Peyer's patch (tissue), 4 donors: Measurements from ENCODE around the gene RELL1. TPM values are rescaled to one million over a fixed set of nuclear protein-coding genes. Genes with fewer than 3 reads are reported as not detected.

Source experiments
- DNase-seq, 3 donors: peaks; one replicate each; pipeline ENCODE4 v3.0.0-alpha.2; 2017 to 2019
- H3K27ac ChIP-seq, 4 donors: fragments of 200-600 bp; sonication (generic); one replicate each; pipeline ENCODE4 v1.5.1; 2016 to 2019
- H3K27me3 ChIP-seq, 2 donors: fragments of 200-600 bp; sonication (generic); one replicate each; pipeline ENCODE4 v1.5.1; 2019
- H3K36me3 ChIP-seq, 3 donors: fragments of 200-600 bp; sonication (generic); one replicate each; pipeline ENCODE4 v1.5.1; 2016 to 2019
- H3K4me1 ChIP-seq, 4 donors: fragments of 200-600 bp; sonication (generic); one replicate each; pipeline ENCODE4 v1.5.1; 2016 to 2019
- H3K4me3 ChIP-seq, 4 donors: fragments of 200-600 bp; sonication (generic); 1 replicate in 3 of 4; 2 replicates in 1 of 4; pipeline ENCODE4 v1.5.1; 2016 to 2019; ENCODE audit warnings: mild to moderate bottlenecking in 1 of 4
- H3K9me3 ChIP-seq, 4 donors: fragments of 200-600 bp; sonication (generic); one replicate each; pipeline ENCODE4 v1.5.1; 2016 to 2019; ENCODE audit warnings: mild to moderate bottlenecking in 1 of 4
- POLR2A ChIP-seq, 2 donors: fragments of 450-650 bp; IDR thresholded peaks; one replicate each; pipeline ENCODE4 v1.5.1; 2017; ENCODE audit warnings: antibody characterized with exemption in 2 of 2, mild to moderate bottlenecking in 2 of 2, moderate library complexity in 2 of 2
- total RNA-seq, 4 donors: library from RNA; depleted of rRNA; stranded (reverse); fragments of >200 nt; gene quantifications; one replicate each; pipeline ENCODE4 v1.1.0, GENCODE V29; 2016
- TF ChIP-seq, protein P1 (sequence below), 6 experiments: fragments of 450-650 bp in 4 of 6; fragments of 200-600 bp in 2 of 6; sonication (generic) in 1 of 6; IDR thresholded peaks; one replicate each; pipeline ENCODE4 v1.5.1; 2017 to 2019; ENCODE audit warnings: antibody characterized with exemption in 6 of 6, mild to moderate bottlenecking in 3 of 6, moderate library complexity in 1 of 6

Gene RELL1
- total RNA-seq, 4 donors from 2014 or later = 43.2 to 76.2 (median 55.8) TPM

DNA sequence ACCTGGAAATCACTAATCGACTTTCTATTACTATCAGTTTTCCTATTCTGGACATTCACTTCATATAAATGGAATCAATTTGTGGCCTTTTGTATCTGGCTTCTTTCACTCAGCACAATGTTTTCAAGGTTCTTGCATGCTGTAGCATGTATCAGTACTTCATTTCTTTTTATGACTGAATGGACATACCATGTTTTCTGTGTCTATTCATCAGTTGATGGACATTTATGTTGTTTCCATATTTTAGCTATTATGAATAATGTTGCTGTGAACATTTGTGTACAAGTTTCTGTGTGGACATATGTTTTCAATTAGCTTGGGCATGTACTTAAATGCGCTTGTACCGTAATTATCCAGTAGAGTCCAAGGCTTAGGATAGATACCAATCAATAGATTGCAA lies 19.9 kb upstream of the RELL1 start:
- H3K27ac ChIP-seq = no peak overlapping the region
- H3K27me3 ChIP-seq = no peaks in the 10 kb centered on the region
- H3K36me3 ChIP-seq = no peaks in the 10 kb centered on the region
- no peak for TF ChIP-seq POLR2A (IDR thresholded peaks at IDR 0.05)
- TF ChIP-seq, protein P1, sequence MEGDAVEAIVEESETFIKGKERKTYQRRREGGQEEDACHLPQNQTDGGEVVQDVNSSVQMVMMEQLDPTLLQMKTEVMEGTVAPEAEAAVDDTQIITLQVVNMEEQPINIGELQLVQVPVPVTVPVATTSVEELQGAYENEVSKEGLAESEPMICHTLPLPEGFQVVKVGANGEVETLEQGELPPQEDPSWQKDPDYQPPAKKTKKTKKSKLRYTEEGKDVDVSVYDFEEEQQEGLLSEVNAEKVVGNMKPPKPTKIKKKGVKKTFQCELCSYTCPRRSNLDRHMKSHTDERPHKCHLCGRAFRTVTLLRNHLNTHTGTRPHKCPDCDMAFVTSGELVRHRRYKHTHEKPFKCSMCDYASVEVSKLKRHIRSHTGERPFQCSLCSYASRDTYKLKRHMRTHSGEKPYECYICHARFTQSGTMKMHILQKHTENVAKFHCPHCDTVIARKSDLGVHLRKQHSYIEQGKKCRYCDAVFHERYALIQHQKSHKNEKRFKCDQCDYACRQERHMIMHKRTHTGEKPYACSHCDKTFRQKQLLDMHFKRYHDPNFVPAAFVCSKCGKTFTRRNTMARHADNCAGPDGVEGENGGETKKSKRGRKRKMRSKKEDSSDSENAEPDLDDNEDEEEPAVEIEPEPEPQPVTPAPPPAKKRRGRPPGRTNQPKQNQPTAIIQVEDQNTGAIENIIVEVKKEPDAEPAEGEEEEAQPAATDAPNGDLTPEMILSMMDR (IDR thresholded peaks at IDR 0.05) = no peak
- DNase-seq = no peak
- no peak overlapping the region for H3K4me3 ChIP-seq
- no peaks in the 10 kb centered on the region for H3K4me1 ChIP-seq
- no peaks in the 10 kb centered on the region for H3K9me3 ChIP-seq

DNA sequence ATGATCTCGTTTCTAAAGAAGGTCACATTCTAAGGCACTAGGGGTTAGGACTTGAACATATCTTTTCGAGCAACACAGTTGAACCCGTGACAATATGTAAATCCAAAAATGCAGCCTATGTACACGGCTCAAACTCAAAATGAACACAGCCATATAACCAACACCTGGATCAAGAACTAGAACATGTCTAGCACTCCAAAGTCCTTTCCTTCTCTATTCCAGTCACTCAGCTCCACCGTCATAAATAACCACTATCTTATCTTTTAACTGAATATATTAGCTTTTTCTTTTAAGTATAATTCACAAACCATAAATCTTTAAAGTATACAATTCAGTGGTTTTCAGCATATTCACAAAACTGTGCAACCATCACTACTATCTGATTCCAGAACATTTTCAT lies 19.4 kb upstream of the RELL1 start:
- Histone ChIP-seq H3K9me3 (no peaks in the 10 kb centered on the region), H3K4me3 (no peak overlapping the region), H3K27ac (no peak overlapping the region), H3K36me3 (no peaks in the 10 kb centered on the region), H3K27me3 (no peaks in the 10 kb centered on the region), H3K4me1 (no peaks in the 10 kb centered on the region)
- DNase-seq = no peak
- no peak for TF ChIP-seq POLR2A (IDR thresholded peaks at IDR 0.05)
- TF ChIP-seq, protein P1 (IDR thresholded peaks at IDR 0.05) = no peak

DNA sequence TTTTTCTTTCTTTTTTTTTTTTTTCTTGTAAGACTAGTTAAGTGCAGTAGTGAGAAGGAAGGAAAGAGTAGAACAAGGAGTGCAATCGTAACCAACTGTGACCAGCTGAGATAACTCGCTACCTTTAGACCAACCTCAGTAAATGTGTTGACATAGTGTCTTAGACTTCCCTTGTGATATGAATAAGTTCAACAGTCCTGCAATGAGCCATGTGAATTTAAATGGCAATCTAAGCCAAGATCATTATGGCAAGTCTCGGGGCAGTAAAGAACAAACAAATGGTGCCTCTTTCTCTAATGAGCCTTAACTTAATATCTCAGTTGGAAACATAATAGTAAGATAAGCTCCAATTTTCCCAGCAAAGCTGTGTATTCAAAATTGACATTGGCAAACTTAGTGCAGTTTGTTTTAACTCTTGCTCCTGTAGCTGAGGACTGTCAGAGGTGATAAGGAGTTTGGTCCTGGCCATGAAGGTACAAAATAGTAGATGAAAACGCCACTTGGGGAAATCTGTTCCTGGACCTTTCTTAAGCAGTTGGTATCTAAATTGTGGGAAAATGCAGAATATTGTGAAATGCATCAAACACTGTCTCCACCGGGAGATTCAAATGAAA lies 13.8 kb upstream of the RELL1 start:
- DNase-seq = no peak
- Histone ChIP-seq H3K9me3 (no peaks in the 10 kb centered on the region), H3K36me3 (no peaks in the 10 kb centered on the region), H3K4me3 (no peak overlapping the region), H3K27ac (no peak overlapping the region), H3K27me3 (no peaks in the 10 kb centered on the region), H3K4me1 (no peaks in the 10 kb centered on the region)
- no peak for TF ChIP-seq POLR2A (IDR thresholded peaks at IDR 0.05)
- TF ChIP-seq, protein P1 (IDR thresholded peaks at IDR 0.05) = no peak

DNA sequence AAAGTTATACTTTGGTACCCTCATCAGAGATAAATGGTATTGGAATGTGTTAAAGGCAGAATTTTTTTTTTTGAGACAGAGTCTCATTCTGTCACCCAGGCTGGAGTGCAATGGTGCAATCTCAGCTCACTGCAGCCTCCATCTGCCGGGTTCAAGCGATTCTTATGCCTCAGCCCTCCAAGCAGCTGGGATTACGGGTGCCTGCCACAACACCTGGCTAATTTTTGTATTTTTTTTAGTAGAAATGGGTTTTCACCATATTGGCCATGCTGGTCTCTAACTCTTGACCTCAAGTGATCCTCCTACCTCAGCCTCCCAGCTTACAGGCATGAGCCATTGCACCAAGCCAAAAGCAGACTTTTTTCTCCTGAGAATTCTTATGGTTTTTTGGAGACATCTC lies 11.4 kb upstream of the RELL1 start:
- Histone ChIP-seq H3K4me3 (no peak overlapping the region), H3K36me3 (no peaks in the 10 kb centered on the region), H3K27me3 (no peaks in the 10 kb centered on the region), H3K4me1 (no peaks in the 10 kb centered on the region), H3K9me3 (no peaks in the 10 kb centered on the region), H3K27ac (no peak overlapping the region)
- TF ChIP-seq, protein P1 (IDR thresholded peaks at IDR 0.05) = no peak
- TF ChIP-seq POLR2A (IDR thresholded peaks at IDR 0.05) = no peak
- DNase-seq = no peak

DNA sequence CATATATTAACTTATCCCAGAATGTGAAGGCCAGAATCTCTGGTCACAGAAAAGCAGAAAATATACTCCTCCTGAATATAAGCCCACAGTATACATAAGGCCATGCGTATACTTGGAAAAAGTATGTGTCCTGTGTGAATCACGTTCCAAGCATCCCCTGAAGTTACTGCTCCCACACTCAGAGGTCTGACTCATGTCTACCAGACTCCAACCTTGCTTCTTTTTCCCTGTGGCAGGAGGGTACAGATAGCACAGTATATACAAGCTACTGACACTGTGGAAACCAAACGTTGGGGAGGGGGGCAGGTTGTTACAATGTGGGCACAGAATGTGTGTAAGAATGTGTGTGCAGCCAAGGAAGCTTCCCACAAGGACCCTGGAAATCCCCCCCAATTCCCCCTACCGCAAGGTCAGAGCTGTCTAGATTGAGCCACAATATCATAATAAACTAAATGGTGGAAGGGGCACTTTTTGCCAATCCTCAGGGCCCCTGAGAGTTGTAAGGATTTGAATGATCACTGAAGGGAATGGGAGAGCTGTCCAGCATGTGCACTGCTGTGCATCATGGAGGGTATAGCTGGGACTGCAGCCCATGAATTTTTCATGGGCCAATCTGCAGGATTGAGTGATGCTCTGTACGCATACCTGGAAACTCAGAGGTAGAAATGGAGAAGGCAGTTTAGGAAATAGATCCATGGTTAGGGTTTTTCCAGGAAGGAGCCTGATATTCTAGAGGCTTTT lies 7.4 kb upstream of the RELL1 start:
- no peaks in the 10 kb centered on the region for H3K9me3 ChIP-seq
- no peaks in the 10 kb centered on the region for H3K4me1 ChIP-seq
- TF ChIP-seq POLR2A (IDR thresholded peaks at IDR 0.05) = no peak
- TF ChIP-seq, protein P1 (IDR thresholded peaks at IDR 0.05) = no peak
- H3K4me3 ChIP-seq = no peak overlapping the region
- no peak overlapping the region for H3K27ac ChIP-seq
- no peak for DNase-seq
- H3K36me3 ChIP-seq = no peaks in the 10 kb centered on the region
- no peaks in the 10 kb centered on the region for H3K27me3 ChIP-seq
